DOHH2 (cell line): ENCODE data around the gene KRTAP10-10.

Source experiments
- CTCF ChIP-seq: fragments of 200-600 bp; sonication (generic); IDR thresholded peaks from one replicate; pipeline ENCODE4 v1.5.1; 2014; ENCODE audit warnings: antibody characterized with exemption, mild to moderate bottlenecking, low read depth, low read length; ENCODE audit not compliant: poor library complexity, severe bottlenecking
- EZH2phosphoT487 ChIP-seq: fragments of 200-600 bp; sonication (generic); IDR thresholded peaks from 2 replicates; pipeline ENCODE4 v1.6.1; 2017; ENCODE audit warnings: borderline replicate concordance, mild to moderate bottlenecking, antibody characterized with exemption, low read length, moderate library complexity, mixed read lengths

GRCh38 chr21:44682580-44683151, 45.5 kb downstream of the KRTAP10-10 start:
- no peak for TF ChIP-seq CTCF
- no peak for TF ChIP-seq EZH2phosphoT487
